DND-41 (cell line): ENCODE data around the gene HAND1.

Experiments used
- ATAC-seq: fragments of 200-7000 bp; cut with Tn5 transposase; 3 replicates; pipeline ENCODE4 v1.9.1; 2021; ENCODE audit warnings: low read depth; ENCODE audit not compliant: insufficient read depth
- DNase-seq: peaks from one replicate; pipeline ENCODE4 v3.0.0-alpha.2; 2020
- H2AFZ ChIP-seq: 2 replicates; pipeline ENCODE4 v1.6.0; 2012; ENCODE audit warnings: low read depth, low read length
- H3K27ac ChIP-seq: 2 replicates; pipeline ENCODE4 v1.5.1; 2012; ENCODE audit warnings: low read length, inconsistent platforms
- H3K27me3 ChIP-seq: fragments of 200-600 bp; sonication (generic); 2 replicates; pipeline ENCODE4 v1.6.0; 2012; ENCODE audit warnings: low read length, mild to moderate bottlenecking, inconsistent platforms; ENCODE audit not compliant: insufficient read depth, poor library complexity
- H3K36me3 ChIP-seq: 2 replicates; pipeline ENCODE4 v1.5.1; 2012; ENCODE audit warnings: low read length, inconsistent platforms; ENCODE audit not compliant: insufficient read depth
- H3K4me1 ChIP-seq: 2 replicates; pipeline ENCODE4 v1.5.1; 2012; ENCODE audit warnings: mild to moderate bottlenecking, low read length; ENCODE audit not compliant: insufficient read depth
- H3K4me2 ChIP-seq: 2 replicates; pipeline ENCODE4 v1.6.0; 2012; ENCODE audit warnings: mild to moderate bottlenecking, moderate library complexity, low read length, inconsistent platforms; ENCODE audit not compliant: insufficient read depth
- H3K4me3 ChIP-seq, 2 experiments: fragments of 200-600 bp in 1 of 2; shearing (Covaris generic) in 1 of 2; 2 replicates each; pipeline ENCODE4 v1.5.1; 2012 to 2016; ENCODE audit warnings: inconsistent platforms in 2 of 2, low read length in 2 of 2, mild to moderate bottlenecking in 2 of 2, low read depth in 1 of 2, moderate library complexity in 1 of 2
- H3K79me2 ChIP-seq: 2 replicates; pipeline ENCODE4 v1.6.0; 2012; ENCODE audit warnings: low read length, inconsistent platforms; ENCODE audit not compliant: insufficient read depth
- H3K9ac ChIP-seq: 2 replicates; pipeline ENCODE4 v1.6.0; 2012; ENCODE audit warnings: low read depth, mild to moderate bottlenecking, inconsistent platforms, low read length, moderate library complexity
- H3K9me3 ChIP-seq: 2 replicates; pipeline ENCODE4 v1.5.1; 2012; ENCODE audit warnings: low read length, moderate library complexity, mild to moderate bottlenecking, inconsistent platforms; ENCODE audit not compliant: insufficient read depth, severe bottlenecking
- H4K20me1 ChIP-seq: 2 replicates; pipeline ENCODE4 v1.6.0; 2012; ENCODE audit warnings: low read length; ENCODE audit not compliant: insufficient read depth
- EZH2 ChIP-seq: IDR thresholded peaks from 3 replicates; pipeline ENCODE4 v1.6.1; 2012; ENCODE audit warnings: borderline replicate concordance, low read depth, mild to moderate bottlenecking, moderate library complexity, low read length, inconsistent platforms; ENCODE audit not compliant: severe bottlenecking
- TF ChIP-seq, protein P1 (sequence below): IDR thresholded peaks from 2 replicates; pipeline ENCODE4 v1.5.1; 2012; ENCODE audit warnings: borderline replicate concordance, low read length, moderate library complexity, mild to moderate bottlenecking; ENCODE audit not compliant: poor library complexity, severe bottlenecking; ENCODE audit errors: extremely low read depth

The HAND1 gene

DNA sequence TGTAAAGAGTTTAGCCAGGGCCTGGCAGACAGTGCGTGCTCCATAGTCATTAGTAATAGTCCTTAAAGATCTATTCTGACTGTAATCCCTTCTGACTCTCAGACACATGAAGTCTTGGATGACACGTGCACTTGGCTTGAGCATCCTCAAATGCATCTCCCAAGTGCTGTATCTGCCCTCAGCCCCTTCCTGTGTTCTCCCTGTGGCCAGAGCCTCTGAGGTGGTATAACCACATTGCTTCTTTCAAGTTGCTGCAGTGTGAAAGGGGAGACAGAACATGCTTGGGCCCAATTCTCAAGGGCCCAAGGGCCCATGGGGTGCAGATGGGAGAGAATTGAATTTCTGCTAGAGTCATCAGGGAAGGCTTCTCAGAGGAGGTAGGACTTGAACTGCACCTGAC is 30.1 kb upstream of the HAND1 start:
- Histone ChIP-seq H3K79me2 (no peaks in the 10 kb centered on the region), H3K4me2 (no peak overlapping the region), H3K27ac (no peak overlapping the region), H3K4me3 (no peak overlapping the region), H3K9ac (no peak overlapping the region), H4K20me1 (no peaks in the 10 kb centered on the region), H2AFZ (no peak overlapping the region), H3K9me3 (no peaks in the 10 kb centered on the region), H3K36me3 (no peaks in the 10 kb centered on the region), H3K27me3 (peaks cover 13% of the 10 kb centered on the region), H3K4me1 (no peaks in the 10 kb centered on the region)
- DNase-seq, result no peak
- TF ChIP-seq EZH2, result no peak
- TF ChIP-seq, protein P1, sequence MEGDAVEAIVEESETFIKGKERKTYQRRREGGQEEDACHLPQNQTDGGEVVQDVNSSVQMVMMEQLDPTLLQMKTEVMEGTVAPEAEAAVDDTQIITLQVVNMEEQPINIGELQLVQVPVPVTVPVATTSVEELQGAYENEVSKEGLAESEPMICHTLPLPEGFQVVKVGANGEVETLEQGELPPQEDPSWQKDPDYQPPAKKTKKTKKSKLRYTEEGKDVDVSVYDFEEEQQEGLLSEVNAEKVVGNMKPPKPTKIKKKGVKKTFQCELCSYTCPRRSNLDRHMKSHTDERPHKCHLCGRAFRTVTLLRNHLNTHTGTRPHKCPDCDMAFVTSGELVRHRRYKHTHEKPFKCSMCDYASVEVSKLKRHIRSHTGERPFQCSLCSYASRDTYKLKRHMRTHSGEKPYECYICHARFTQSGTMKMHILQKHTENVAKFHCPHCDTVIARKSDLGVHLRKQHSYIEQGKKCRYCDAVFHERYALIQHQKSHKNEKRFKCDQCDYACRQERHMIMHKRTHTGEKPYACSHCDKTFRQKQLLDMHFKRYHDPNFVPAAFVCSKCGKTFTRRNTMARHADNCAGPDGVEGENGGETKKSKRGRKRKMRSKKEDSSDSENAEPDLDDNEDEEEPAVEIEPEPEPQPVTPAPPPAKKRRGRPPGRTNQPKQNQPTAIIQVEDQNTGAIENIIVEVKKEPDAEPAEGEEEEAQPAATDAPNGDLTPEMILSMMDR, result no peak
- no peak for ATAC-seq

DNA sequence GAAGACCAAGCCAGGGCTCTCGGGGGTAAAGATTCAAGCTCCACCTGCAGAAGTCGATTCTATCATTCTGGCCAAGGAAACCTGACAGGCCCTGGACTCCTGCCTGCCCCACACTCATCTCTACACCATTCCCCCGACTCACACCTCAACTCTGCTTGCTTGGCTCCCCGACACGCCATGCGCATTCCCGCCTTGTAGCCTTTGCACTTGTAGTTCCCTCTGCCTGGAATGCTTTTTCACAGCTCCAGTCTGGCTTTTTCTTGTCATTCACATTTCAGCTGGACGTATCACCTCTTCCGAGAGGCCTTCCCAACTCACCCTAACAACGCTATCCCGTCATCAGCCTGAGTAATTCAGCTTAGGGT is 28.7 kb upstream of the HAND1 start:
- no peaks in the 10 kb centered on the region for H4K20me1 ChIP-seq
- no peak for TF ChIP-seq EZH2
- TF ChIP-seq, protein P1, result no peak
- H3K79me2 ChIP-seq, result no peaks in the 10 kb centered on the region
- H2AFZ ChIP-seq, result no peak overlapping the region
- no peak overlapping the region for H3K9ac ChIP-seq
- DNase-seq (no peak), ATAC-seq (no peak)
- H3K9me3 ChIP-seq, result no peaks in the 10 kb centered on the region
- no peak overlapping the region for H3K27ac ChIP-seq
- H3K36me3 ChIP-seq, result no peaks in the 10 kb centered on the region
- peaks cover 16% of the 10 kb centered on the region for H3K27me3 ChIP-seq
- H3K4me2 ChIP-seq, result no peak overlapping the region
- no peaks in the 10 kb centered on the region for H3K4me1 ChIP-seq
- H3K4me3 ChIP-seq, result no peak overlapping the region

DNA sequence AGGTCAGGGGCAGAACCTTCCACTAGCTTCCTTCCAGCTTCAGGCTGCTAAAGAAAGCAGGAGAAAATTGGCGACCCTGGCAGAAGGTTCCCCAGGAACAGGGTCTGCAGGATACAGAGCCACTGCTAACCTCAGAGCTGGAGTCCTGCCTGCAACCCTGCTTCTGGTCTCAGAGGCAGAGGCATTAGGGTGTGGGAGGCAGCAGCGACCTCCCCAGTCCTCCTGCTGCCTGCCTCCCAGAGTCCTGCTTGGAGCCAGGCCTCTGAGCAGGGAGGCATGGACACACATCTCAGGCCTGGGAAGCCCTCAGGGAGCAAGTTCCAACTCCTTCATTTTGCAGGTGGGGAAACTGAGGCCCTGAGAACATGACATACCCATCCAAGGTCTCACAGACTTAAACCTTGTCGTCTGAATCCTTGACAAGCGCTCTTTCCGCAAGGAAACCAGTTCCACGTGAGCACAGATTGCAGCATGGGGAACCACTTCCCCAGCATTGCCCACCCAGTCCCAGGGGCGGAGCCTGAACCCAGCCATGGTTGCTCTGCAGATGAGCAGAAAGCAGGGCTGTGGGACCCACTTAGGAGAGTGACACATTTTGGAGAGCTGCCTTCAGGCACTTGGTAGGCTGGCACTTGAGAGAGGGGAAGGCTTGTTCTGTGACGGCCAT is 28.2 kb upstream of the HAND1 start:
- H3K36me3 ChIP-seq, result no peaks in the 10 kb centered on the region
- H2AFZ ChIP-seq, result no peak overlapping the region
- no peak overlapping the region for H3K9ac ChIP-seq
- no peak overlapping the region for H3K27ac ChIP-seq
- no peak overlapping the region for H3K4me2 ChIP-seq
- H3K9me3 ChIP-seq, result no peaks in the 10 kb centered on the region
- DNase-seq (no peak), ATAC-seq (no peak)
- no peaks in the 10 kb centered on the region for H3K4me1 ChIP-seq
- no peaks in the 10 kb centered on the region for H4K20me1 ChIP-seq
- H3K79me2 ChIP-seq, result no peaks in the 10 kb centered on the region
- TF ChIP-seq, protein P1, result no peak
- no peak for TF ChIP-seq EZH2
- no peak overlapping the region for H3K4me3 ChIP-seq
- H3K27me3 ChIP-seq, result peaks cover 16% of the 10 kb centered on the region

DNA sequence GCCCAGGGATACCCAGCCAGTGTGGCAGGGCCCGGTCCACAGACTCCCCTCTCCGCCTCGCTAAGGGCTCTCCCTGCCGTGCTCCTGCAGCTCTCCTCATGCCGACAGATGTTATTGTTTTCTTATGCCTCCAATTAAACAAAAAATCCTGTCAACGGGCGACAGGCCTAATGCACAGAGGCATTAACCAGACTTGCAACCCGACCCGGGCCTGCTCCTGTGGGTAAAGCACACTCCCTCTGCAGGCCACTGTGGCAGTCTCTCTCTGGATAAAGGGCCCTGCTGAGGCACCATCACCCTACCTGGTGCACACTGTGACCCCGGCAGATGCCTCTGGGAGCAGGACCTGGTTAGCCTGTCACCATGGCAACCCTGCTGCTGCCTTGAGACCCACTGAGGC is 27.5 kb upstream of the HAND1 start:
- Histone ChIP-seq H3K9ac (no peak overlapping the region), H3K4me3 (no peak overlapping the region), H3K36me3 (no peaks in the 10 kb centered on the region), H3K9me3 (no peaks in the 10 kb centered on the region), H2AFZ (no peak overlapping the region), H4K20me1 (no peaks in the 10 kb centered on the region), H3K79me2 (no peaks in the 10 kb centered on the region), H3K27ac (no peak overlapping the region), H3K4me1 (no peaks in the 10 kb centered on the region), H3K27me3 (peaks cover 14% of the 10 kb centered on the region), H3K4me2 (no peak overlapping the region)
- no peak for DNase-seq
- TF ChIP-seq, protein P1, result no peak
- no peak for ATAC-seq
